Stimulated activated CD4-positive, alpha-beta T cell treated with anti-CD3 and anti-CD28 coated beads, Interleukin-1b, Interleukin-23, amount 100 ng/mL, for 4 hours (primary cell): ENCODE measurements around the gene ANKRD35.

Experiments
- DNase-seq, 2 donors: peaks; one replicate each; pipeline ENCODE4 v3.0.0-alpha.2; 2020; ENCODE audit warnings: low read depth in 2 of 2

The ANKRD35 gene

DNA sequence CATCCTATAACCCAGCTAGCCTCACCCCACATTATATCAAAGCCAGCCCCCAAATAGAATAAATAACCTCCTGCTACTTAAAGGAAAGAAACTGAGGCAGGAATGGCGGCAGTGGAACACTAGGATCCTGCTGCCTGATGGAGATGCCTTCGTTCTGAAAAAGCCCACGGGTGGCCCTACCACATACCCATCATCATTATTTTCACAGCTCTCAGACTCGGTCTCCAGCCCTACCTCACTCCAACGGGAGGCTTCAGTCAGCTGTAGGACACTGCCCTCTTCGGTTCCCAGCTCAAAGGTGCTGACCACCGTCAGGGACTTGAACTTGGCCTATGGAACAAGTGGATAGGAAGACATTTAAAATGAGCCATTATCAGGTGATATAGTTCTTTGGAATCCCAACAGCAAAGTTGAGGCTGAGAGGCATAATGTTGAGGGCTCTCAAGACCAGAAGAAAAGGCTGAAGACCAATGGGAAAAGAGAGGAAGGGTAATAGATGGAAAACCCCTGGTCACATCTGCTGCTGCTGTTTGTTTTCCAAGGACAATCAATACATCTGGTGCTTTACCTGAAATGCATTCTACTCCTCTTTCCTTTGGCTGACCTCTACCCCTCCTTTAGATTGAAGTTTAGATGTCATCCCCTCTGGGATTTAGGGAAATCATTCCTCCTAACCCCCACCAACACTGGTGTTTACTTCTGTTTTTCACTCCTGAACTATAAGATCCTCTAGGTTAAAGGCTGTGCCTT lies 7.8 kb upstream of the ANKRD35 start:
- no peak for DNase-seq

DNA sequence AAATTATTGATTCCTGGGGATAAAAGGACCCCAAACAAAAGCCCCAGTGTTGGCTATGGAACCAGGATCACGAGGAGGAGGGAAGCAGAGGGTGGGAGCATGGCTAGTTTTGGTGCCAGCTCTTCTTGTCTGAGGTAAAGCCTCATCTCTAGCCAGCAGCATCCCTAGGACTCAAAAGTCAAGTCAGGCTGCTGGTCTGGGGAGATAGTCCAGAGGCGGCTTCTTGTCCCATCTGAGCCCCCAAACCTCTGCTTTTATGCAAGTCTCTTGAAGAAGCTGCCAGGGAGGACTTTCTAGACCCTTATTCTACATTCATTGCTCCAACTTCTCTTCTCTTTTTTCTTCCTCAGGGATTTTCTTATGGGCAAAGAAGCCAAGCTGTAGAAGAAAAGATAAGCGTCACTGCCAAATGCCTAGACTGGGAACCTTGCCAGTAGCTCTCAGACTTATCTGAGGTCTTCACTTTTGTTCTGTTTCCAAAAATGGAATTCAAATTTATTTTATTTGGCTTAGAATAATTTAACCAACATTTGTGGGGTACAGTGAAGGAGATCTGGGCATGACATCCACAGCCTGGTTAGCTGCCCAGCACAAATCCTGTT lies 6.9 kb upstream of the ANKRD35 start:
- no peak for DNase-seq

GRCh38 chr1:145891587-145892485 lies 6.2 kb upstream of the ANKRD35 start:
- DNase-seq, result peak; percentile 24 to 48

- no peak for DNase-seq
Observed at GRCh38 chr1:145891143-145891542, 5.5 kb upstream of the ANKRD35 start.

DNA sequence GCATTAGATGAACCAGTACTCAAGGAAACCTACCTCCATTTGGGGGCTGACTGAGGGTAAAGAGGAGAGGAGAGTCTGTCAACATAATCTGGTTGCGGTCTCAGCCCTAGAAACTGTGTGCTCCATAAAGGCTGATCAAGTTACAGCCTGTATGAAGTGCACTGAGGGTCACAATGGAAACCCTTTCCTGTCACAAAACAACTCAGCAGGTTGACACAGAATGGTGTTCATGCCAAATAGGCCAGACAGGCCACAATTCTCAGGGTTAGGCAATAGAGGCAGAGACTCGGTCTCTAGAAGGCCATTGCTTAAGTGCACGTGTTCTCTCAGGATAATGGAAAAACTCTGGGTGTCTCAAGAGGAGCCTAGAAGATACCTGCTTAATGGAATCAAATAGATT lies 4.1 kb upstream of the ANKRD35 start:
- DNase-seq, result no peak

DNA sequence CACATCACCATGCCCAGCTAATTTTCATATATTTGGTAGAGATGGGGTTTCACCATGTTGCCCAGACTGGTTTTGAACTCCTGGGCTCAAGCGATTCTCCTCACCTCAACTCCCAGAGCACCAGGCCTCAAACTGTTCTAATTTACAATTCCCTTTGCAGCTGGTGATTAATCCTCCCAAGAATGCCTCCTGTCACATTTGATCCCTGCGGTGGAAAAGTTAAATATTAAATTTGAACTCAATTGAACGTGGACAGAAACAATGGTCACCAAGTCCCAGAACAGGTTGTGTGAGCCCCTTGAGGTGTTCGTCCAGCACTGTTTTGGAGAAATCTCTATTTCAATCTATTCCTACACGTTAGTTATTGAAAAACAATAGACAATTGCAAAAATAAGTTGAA lies 2.0 kb upstream of the ANKRD35 start:
- no peak for DNase-seq

GRCh38 chr1:145886816-145887215 lies 1.1 kb upstream of the ANKRD35 start:
- no peak for DNase-seq

- DNase-seq, result no peak
Observed at GRCh38 chr1:145886390-145886789, 724 bp upstream of the ANKRD35 start.

GRCh38 chr1:145884675-145885074 lies 991 bp downstream of the ANKRD35 start:
- no peak for DNase-seq

DNA sequence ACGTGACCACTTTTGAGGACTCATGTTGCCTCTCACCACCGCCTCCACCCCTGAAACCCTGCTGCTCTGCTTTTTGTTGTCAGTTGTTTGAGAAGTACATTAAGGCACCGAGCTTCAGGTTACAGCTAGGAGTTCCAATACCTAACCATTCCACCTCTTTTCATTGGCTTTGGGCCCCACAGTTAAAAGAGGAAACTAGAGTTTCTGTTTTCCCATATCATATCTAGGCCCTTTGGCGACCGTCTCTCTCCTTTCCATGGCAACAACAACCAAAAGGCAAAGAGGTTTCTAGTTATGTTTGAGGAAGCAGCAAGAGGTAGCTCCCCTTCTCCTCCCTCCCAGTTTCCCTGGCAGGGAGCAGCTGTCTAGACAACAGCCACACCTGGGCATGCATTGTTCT lies 5.9 kb downstream of the ANKRD35 start:
- DNase-seq, result no peak

DNA sequence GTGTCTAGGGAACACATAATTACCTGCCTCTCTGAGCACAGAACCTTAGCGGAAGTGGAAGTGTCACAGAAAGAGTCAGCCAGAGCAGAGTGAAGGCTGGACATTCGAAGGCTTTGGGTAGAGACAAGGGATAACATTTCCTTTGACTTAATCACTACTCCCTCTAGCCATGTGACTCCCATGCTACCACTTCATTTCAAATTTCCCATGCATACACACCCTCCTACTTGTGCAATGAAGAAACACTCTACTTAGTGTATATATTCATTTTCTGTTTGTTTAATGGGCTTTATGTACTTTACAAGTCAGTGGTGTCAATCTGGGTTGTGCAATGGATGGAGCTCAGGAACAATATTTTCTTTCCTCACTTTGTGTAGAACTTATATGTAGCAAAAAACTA lies 6.9 kb downstream of the ANKRD35 start:
- DNase-seq, result no peak

GRCh38 chr1:145877923-145878486 lies 7.7 kb downstream of the ANKRD35 start:
- DNase-seq, result no peak

- DNase-seq, result no peak
Observed at GRCh38 chr1:145874646-145875045, 11.0 kb downstream of the ANKRD35 start.

DNA sequence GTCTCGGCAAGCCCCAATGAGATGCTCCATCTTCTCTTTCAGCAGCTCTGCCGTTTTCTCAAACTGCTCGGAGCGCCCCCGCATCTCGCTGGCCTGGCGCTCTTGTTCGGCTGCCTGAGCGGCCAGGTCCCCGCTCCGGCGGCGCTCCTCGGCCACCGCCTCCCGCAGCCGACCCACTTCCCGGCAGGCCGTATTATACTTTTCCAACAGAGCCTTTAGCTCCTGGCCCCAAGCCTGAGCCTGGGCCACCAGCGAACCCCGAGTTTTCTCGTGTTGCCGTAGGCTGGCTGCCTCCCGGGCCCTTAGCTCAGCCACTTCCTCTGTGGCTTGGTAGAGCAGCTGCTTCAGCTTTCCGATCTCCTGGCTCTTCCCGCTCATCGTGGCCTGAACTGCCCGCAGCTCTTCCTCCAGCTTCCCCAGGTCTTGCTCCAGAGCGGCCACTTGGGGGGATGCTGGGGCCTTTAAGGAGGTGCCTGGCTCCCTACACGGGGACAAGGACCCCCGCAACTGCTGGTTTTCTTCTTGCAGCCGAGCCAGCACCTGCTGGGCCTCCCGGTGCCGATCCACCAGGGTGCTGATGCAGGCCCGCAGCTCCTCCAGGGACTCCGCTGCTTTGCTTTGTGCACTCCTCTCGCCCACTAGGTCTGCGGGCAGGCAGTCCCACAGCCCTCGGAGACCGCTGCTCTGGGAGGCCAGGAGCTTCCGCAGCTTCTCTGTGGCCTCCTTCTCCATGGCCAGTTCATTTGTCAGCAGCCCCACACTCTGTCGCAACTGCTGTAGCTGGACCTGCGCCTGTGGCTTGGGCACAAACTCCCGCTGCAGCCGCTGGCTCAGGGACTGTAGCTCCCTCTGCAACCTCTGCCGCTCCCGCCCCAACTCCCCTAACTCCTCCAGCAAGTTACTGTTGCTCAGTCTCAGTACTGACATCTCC lies 13.4 kb downstream of the ANKRD35 start:
- peak; percentile 12 to 22 for DNase-seq

DNA sequence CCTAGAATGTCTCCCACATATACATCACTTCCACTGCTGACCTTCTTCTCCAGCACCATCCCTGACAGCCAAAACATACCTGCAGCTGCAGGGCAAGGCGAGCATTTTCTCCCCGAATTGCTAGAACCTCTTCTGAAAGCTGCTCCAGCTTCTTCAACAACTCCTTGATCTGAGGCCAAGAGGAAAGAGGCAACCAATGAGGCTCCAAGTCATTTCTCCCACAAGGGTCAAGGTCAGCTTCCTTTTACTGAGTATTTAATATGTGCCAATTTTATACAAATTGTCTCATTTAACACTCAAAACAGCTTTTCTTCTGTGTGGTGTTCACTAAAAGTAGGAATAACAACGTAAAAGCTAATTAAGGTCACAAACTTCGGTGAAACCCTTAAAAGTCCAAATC lies 17.4 kb downstream of the ANKRD35 start:
- DNase-seq, result no peak

DNA sequence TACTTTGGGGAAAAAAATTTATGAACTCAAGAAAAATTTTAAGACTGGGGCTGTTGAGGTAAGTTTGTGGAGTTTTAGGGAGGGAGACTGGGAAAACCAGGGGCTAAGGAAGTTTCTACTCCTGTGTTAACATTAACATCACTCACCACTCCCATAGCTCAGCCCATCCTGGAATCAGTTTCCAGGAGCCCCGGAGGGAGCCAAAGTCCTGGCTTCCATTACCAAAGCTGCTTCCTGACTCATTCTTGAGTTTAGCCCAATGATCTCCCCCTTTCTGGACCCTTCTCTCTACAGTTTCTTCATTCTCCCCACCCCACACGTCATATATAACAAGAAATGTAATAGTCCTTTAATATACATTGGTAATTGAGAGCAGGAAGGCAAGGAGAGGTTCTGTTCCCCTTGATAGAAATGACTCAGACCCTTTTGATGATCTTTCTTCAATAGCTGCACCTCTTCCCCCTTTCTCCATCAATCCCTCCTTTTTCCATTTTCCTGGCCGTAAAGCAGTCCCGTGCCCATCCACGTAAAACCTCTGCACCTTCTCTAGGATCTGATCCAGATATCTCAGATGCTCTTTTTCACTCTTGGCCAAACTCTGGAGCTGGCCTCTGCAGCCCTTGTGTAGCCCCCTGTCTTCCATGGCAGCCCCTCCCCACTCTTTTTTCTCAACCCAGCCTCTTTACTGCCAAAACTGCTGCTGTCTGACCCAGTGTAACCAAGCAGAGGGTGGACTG lies 22.2 kb downstream of the ANKRD35 start:
- no peak for DNase-seq

DNA sequence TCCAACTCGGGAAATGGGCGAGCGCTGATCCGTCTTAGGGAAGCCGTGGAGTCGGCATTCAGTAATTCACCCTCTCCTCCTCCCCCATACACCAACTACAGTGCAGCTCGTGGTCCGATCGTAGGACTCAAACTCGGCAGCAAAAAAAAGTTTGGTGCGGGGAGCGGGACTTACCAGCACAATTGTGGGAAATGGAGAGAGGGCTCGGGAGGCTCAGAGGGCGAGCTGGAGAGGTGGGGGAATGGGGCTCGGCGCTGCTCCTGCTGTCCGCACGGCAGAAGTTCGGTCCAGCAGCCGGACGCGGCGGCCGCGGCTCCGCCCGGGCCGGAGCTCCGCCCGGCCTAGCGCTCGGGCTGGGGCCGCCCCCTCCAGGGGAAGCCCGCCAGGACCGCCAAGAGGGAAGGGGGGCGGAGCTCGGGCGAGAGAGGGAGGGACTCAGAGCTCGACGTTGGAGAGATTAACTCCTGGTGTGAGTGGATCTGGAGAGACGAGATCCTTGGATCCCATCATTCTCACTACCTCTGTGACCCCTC lies 26.1 kb downstream of the ANKRD35 start:
- peak; percentile 58 to 70 for DNase-seq

DNA sequence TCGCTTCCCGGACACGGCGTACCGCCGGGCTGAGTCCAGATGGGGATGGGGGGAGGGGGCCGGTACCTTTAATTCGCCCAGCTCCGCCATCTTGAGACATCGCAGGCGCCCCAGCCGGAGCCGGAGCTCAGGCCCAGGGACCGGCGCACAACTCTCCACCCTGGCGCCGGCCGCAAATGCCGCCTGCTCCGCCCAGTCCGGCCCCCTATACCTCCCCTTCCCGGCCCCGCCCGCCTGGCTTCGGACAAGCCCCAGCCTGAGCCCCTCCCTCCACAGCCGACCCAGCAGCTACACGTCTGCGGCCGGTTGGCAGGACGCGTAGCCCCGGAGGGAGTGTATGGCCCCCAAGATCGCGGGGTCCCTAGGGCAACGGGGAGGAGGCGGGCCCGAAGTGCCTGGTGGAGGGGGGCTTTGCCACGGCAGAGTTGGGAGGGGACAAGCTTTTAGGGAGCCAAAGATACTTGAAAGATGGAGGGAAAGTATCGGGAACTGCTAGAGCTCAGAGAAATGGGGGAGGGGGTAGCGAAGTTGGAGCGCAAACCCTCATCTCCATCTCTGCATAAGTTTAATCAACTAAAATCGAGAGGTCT lies 26.7 kb downstream of the ANKRD35 start, which contains the start of gene PIAS3:
Gene PIAS3, minus strand, starts transcription at position 181 of the 590 bp plus-strand sequence. Its CDS starts 91 bp downstream, at position 90.
- DNase-seq, result peak; percentile 60 to 79

DNA sequence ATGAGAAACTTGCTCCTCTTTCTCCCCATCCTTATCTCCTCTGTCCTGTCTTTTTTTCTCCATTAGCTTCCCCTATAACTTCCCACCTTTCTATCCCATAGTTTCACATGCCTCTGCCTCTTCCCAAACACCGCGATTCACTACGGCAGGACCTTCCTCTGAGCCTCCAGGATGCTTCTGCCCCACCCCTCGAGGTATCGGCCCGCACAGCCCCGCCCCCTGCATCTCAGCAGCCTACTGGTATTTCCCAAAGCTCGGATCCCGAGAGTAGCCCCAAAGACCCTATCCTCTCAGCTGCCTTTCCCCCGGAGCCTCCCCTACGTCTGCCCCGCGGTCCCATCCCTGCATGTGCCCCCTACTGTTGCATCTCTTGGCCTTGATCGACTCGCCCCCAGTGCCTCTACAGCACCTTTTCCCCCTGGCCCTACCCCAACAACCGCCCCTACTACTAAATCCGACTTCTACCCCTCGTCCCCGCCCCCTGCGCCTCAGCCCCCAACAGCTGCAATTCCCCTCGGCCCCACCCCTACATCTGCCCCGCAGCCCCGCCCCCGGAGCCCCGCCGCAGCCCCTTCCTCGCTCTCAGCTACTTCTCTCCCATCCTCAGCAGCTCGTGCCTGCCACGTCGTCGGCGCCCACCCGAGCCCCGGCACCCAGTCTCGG lies 27.3 kb downstream of the ANKRD35 start:
- peak; percentile 16 to 61 for DNase-seq
